DMS79 (cell line): Measurements from ENCODE around the gene SYTL5.

Experiments used
- DNase-seq: peaks from one replicate; lab custom pipeline; 2025; lab: John Stamatoyannopoulos, UW

SYTL5 gene

DNA sequence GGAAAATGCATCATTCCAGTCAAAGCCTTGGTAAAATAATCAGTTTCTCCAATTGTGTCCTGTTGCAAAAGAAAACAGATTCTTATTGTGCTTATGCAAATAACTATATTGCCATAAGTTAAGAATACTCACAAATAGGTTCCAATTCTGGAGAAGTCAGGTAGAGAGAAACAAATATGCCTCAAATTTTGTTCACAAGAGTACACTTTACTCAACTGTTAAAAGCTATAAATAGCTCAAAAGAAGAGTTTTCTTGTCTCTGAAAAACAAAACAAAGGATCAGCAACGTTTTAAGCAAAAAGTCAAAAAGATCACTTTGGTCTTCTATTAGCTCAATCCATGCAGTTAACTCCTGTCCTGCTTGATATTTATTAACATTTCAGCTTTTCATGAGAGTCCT is 21.9 kb downstream of the SYTL5 start:
- no peak for DNase-seq

DNA sequence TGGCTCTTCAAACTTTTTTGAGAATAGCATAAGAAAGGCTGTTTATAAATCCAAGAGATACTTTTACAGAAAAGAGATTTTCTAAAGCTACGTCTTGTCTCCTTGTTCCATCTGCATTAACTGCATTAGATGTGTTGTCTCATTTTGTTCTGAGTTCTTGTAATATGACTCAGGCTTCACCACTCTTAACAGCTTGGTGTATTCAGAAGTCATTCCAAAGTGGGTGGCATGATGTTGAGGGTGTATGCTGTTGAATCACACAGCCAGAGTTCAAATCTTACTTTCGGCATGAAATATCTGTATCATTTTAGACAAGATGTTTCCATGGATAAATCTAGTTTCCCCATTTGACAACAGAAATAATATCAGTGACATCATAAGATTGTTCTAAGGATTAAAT is 30.1 kb downstream of the SYTL5 start:
- DNase-seq: no peak

DNA sequence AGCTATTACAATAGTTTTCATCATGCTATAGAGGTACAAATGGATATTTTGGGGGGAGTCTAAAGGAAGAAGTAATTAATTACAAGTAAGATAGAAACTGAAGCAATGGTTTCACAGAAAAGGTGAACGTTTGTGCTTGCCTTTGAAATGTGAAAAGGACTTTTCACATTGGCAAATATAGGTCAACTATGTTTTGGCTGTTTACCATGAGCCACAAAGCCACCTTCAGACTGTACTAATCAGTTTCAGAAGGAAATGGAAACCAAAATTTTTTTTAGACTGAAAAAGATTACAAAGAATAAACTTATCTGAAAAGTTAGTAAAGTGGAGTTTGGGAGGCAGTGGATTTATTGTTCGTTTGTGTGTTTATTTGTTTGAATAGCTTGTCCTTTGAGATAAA is 32.1 kb downstream of the SYTL5 start:
- no peak for DNase-seq

DNA sequence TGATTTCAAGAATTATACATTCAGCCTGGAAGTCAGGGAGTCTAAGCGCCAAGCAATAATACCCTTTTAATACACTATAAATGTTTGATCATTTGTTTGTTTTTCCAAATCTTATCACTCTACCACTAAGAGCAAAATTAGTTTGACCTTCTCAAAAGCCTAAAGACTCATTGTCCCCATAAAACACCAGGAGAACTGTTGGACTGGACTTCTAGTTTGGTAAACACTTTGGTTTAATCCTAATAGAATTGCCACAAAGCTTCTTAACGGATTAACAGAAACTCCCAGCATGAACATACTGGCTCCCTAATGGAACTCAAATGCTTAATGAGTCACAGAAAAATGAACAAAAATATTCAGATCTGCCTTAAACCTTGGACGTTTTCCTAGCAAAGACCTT is 34.9 kb downstream of the SYTL5 start:
- no peak for DNase-seq

DNA sequence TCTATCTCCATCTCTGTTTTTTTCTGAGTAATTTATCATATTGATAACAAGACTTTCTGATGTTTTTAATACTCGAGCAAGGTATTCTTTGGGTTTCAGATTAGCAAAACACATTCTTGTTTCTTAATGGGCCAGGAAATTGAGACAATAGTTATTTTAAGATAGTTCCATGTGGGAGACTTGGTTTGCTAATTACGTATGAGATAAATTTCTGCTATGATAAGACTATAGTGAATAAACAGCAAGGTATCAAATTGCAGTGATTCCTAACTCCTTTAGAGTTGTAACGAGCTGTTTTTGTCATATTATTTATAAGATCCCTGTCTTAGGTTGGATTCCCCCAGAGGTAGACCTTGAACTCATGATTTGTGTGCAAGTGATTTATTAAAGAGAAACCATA is 38.3 kb downstream of the SYTL5 start:
- no peak for DNase-seq

DNA sequence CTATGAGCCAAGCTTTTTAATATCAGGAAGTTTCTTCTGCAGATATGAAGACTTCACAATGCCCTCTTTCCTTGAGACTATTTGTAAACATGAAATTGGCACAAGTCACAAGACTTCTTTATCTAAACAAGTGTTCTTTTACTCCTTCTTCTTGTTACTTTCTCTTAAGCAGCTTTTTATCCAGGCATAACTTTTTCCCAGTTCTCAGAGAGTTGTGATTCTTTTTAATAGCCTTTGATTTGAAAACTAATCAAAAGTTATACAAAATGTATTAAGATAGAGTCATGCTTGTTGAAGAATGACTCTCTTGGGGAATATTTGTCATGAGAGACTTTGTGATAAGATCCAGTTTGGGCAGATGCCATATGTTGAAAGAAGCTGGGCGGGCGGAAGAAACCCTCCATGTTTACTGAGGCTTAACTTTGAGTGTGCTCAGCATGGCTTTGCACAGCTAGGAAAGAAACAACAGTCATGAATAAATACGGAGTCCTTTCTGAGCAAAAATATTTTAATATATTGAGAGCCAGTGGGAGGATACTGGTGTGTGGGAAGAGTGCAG is 39.3 kb downstream of the SYTL5 start:
- no peak for DNase-seq

DNA sequence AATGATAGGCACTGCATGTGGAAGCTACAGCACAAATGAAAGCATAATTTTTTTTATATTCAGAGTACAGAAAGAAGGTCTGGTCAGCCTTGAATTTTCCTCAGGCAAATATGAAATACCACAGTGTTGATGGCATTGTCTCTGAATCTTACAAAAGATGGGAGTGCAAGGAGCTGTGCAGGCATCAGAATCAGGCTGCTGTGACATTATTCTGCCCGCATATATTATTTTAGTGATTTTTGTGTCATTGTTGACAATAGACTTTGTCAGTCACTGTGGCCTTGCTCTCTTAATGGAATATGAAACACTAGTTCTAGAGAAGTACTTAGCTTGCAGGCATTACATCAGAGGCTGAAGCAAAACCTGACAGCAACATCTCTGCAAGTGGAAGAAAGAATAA is 42.5 kb downstream of the SYTL5 start:
- DNase-seq: no peak

DNA sequence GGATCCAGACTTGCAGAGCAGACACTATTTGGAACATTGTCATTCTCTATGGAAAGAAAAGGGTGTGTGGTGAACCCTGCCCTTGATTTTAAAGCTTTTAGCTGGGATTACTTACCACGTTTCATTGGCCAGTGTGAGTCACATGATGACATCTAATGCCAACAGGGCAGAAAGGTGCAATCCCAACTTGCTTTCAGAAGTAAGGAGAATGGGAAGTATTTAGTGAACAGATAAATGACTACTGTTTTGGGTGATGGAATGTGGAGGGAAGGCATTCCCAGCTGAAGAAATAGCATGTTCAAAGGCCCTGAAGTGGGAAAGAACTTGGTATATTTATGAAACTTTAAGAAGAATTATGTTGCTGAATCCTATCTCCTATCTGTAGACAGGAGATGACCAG is 44.5 kb downstream of the SYTL5 start:
- DNase-seq: no peak

DNA sequence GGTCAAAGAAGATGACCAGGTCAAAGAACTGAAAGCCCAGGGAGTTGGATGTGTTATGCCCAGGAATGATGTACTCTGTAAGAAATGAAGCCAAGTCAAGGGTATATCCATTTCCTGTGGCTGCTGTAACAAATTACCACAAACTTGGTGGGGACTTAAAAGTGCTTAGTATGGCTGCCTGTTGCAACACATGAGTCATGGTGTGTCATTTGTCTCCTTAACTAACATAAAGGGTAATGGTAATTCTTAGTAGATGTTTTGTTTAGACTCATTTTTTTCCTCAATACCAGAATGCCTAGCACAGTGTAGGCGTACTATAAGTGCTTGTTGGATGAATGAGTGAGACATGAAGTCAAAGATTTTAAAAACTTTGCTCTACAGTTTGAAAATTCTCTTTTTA is 45.7 kb downstream of the SYTL5 start:
- no peak for DNase-seq

DNA sequence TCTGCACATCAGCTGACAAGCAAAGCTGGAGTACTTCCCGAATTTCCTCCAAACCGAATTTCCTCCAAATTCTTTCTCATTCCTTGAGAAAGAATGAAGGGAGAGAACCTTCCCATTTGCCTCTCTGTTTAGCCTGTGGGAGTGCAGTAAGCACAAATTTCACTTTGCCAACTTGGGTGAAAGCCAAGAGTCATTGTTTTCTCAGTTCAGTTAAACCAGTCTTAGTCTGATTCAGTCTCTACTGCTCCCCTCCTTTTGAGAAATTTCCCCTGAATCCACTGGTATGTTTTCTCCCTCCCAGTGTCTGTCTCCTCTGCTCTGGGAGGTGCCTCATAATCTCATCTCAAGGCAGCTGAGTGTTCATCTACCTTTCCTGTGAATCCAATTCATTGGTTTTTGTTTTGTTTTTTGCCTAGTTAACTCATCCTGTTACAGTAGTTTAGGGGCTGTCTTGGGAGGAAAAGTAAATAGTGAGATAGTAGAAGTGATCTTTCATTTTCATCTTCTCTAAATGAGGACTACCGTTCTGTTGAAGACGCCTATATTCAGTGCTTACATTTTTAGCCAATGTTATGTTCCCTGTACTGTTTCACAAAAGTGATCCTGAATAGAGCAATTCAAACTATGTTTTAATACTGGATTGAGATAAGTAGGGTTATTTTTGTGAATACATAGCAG is 49.0 kb downstream of the SYTL5 start:
- DNase-seq: no peak

DNA sequence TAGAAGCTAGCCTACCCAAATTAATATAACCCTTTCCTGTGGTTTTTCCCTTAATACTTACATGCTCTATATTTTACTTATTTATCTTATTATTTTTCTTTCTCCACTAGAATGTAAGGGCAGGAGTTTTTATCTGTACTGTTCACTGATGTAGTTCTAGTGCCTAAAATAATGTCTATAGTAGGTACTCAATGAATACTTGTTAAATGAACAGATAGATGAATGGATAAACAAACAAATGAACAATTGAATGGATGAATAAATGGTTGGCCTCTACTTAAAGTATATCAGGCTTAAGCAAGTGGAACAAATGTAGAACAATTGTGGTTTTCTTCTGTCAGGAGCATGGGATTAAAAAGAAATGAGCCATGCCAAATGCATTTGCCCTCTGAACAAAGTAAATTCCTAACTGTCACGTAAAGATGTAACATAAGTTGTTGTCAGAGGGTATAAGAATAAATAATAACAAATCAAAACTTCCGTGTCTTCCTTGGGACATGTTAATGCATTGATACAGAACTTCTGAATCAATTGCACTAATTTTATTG is 54.1 kb downstream of the SYTL5 start:
- DNase-seq: no peak

DNA sequence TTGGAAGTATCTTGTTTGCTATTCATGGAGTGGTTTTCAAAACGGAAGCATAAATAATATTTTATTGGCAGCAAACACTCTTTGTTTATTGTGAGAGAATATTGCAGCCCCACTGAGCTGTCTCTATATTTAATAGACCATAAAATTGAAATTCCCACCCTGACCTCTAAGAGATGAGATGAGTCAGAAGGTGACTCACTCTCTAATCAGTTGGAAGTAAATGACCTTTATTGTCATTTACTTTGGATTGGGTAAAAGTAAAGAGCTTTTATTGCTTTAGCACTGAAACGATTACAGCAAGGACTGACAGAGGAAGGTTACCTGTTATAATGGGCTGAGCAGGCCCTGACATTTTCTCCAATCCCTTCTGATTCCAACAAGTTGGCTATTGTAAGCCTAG is 55.0 kb downstream of the SYTL5 start:
- DNase-seq: no peak

DNA sequence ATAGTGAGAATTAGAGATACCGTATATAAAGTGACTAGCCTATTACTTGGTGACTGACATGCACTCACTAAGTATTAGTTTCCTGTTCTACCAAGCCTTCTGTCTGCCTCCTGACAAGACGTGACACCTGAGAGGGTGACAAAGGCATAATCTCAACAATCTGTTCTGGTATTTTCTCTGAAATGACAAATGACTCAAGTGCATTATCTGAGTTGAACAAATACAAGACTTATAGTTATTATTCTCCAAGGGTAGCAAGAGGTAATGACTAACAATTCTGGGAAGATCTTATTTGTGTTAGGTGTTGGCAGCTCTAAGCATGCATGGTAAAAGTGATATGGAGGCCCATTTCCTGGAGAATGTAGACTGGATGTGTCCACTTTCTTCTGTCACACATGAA is 60.6 kb downstream of the SYTL5 start:
- no peak for DNase-seq

DNA sequence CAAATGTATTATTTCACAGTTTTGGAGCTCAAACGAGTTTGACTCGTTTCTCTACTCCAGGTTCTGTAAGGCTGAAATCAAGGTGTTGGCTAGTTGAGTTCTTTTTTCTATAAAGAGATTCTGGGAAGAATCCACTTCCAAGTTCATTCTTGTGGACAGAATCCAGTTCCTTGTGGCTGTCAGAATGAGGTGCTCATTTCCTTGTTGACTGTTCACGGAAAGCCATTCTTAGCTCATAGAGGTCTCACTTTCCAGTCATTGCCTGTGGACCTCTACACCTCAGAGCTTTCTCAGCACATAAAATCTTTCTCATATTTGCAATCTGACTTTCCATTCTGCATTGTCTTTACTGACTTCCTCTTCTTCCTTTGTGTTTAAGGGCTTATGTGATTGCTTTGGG is 62.9 kb downstream of the SYTL5 start:
- DNase-seq: no peak

DNA sequence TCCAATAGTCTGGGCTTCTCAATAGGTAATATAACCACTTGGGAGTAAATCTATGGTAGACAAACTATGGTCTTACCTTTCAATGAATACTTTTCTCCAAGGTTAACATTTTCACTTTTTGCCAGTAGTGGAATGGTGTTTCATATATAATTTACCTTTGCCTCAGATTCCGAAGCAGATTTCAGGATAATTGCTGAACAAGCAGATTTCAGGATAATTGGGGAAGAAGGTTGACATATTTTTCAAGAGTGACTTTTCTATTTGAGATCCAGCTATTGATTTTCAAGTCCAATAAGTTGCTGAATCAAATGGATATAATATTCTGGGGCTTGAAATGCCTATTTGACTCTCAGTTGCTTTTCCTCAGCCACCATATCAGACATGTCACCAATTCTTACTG is 63.6 kb downstream of the SYTL5 start:
- DNase-seq: no peak

DNA sequence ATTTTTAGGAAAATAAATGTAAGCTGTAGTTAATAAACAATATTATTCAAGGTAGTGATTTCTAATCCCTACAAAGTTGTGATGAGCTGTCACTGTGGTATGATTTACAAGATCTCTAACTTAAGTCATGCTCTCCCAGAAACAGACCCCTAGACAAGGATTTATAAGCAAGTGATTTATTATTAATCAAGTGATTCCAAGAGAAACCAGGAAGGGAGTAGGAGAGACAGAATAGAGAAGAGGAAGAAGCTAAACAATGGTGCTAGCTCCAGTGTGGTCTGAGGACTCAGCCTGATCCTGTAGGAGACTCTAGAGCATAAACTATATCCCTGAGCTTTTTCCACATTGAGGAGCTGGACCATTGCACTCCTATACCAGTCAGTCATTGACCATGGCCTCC is 73.1 kb downstream of the SYTL5 start:
- DNase-seq: no peak

DNA sequence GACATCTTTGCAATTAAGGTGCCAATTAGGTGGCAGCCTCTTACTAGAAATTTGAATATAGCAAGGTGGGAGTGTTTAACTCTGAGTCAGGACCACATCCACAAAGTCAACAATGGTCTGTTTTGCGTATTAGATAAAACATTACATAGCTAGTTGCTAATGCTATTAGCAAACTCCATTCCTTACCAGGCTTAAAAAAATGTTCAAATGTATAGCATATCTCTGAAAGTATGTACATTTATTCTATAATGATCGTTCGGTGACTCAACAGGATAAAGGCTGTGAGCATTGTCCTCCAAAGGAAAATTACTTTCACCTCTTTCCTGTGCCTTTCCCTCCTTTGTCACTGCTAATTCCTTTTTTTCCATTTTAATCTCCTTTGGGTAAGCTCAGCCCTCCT is 74.5 kb downstream of the SYTL5 start:
- no peak for DNase-seq

DNA sequence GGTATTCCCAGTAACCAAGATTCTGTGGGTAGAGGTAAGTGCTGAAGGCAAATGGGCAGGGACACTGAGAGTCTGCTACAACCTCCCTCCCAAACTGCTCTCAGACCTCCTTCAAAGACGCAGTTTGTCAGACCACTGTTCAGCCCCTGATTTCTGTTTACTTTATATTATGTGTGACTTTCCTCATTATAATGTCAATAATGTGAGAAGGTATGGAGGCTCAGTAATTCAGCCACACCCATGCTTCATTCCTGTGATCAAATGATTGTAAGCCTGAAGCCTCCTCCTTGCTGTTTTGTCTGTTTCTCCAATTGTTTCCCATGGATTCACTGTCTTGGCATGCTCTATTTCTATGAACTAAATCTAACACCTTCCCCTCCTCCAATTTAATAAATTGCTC is 75.6 kb downstream of the SYTL5 start:
- DNase-seq: no peak

DNA sequence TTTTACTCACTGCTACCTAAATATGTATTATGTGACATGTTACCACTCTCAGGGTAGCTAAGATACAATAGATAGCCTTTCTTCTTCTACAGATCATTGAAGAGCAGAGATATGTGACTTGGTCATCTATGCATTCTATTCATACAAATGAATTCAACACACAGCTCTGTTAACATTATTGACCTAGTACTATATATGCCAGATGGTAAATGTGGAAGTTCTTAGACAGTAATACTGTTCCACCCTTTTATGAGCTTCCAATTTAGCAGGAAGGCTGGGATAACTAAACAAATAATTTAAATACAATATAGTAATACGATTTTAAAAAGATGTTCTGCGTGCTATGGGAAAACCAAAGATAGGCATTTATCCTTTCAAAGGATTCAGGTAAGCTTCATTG is 76.0 kb downstream of the SYTL5 start:
- DNase-seq: no peak

DNA sequence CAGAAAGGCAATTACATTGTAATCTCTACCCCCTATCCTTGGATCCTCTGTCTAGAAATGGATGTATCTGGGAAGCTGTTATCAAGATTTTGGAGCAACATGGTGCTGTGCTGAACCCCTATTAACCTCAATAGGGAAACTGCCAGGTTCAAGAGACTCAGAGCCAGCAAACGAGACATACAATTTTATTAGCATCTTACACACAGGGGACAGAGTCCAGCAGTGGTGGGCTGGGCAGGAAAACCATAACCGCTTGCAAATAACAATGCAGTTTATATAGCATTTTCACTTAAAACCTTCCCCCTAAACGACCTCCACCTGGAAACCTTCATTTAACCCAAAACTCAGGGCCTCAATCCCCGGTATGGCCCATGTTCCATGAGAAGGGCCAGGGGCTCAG is 79.5 kb downstream of the SYTL5 start:
- DNase-seq: no peak

DNA sequence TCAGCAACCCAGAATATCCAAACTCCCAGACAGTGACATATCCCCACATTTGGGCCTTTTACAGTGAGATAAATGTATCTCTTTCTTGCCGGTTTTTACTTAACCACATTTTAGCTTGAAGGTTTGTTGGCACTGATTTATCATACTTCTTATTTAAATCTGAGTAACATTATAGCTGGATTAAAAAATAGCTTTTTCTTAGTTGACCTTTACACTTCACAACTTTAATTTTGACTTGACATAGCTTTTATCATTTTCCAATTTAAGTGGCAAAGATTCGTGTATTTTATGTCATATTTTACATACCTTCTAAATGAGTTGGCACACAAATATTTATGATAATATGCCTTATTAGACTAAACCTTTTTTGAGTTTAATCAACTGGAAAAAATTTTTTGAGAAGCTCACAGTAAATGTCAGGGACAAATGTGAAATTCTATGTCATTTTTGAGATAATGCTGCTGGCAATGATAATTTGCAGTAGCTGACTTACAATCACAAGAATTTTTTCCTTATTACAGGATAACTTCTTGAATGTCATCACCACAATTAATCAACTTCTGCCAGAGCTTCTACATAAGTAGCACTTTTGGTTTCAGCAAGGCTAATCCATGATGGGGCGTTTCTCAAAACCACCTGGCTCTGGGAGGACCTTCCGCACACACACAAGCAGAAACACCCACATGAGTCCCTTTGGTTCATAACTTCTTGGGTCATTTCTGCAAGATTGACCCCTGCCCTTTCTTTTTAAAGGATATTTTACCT is 80.3 kb downstream of the SYTL5 start:
- DNase-seq: no peak

DNA sequence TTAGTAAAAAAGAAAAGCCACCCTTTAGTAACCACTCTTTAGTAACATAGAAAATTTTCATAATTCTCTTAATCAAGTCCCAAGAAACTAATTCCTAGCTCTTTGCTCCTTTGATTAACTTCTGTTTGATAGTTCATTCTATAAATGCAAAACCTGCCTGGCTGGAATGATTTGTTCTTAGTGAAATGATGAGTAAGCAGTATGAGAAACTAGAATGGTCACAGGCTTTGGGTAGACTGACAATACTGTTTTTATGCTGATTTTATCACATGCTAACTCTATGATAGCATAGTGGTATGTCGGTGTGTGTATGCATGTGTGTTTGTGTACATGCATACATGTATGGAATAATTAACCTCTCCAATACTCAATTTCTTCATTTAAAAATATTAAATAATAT is 81.2 kb downstream of the SYTL5 start:
- no peak for DNase-seq

DNA sequence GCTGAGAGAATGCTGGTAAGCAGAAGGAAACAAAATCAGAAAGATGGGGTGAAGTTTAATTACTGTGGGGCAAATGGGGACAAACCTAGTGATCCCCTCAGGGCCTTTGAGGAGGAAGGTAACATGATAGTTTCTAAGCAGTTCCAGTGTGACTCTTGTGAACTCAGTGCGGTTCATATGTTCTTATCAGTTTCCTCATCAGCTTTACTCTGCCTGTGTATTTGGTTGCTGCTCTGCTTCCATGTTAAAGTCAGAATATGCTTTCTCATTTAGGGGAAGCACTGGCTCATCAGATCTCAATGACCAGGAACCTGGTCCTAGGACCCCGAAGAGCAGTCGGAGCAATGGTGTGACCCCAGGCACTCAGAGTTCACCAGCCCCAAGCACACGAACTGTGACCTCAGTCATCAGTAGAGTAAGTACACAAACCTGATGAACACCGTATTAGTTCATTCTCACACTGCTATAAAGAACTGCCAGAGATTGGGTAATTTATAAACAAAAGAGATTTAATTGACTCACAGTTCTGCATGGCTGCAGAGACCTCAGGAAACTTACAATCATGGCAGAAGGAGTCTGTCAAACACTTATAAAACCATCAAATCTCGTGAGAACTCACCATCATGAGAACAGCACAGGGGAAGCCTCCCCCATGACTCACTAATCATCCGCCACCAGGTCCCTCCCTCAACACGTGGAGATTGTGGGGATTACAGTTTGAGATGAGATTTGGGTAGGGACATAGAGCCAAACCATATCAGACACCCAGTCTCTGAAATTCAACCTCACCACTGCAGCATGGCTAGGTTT is 83.0 kb downstream of the SYTL5 start:
- no peak for DNase-seq
